Stimulated activated CD4-positive, alpha-beta T cell treated with anti-CD3 and anti-CD28 coated beads, Interleukin-1b, Interleukin-23, amount 100 ng/mL, for 4 hours (primary cell): Measurements from ENCODE around the gene LCN15.
"Not testable (repeated sequence)": the region's sequence is repeated elsewhere in the genome, so short reads cannot be mapped to it uniquely, and the experiment has no call there.

Source experiments
- DNase-seq, 2 donors: peaks; one replicate each; pipeline ENCODE4 v3.0.0-alpha.2; 2020; ENCODE audit warnings: low read depth in 2 of 2

The LCN15 gene, protein sequence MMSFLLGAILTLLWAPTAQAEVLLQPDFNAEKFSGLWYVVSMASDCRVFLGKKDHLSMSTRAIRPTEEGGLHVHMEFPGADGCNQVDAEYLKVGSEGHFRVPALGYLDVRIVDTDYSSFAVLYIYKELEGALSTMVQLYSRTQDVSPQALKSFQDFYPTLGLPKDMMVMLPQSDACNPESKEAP

GRCh38 chr9:136764301-136764891 lies at the start of gene LCN15:
Gene LCN15, minus strand, starts transcription at chr9:136764518. Its CDS starts 30 bp downstream, at chr9:136764488.
- no peak for DNase-seq

GRCh38 chr9:136808806-136809158 lies 44.5 kb upstream of the LCN15 start:
- no peak for DNase-seq

- peak; percentile 39 to 46 for DNase-seq
These were observed 43.9 kb upstream of the LCN15 start for GRCh38 chr9:136808075-136808805.

- peak; percentile 72 to 75 for DNase-seq
These were observed 43.2 kb upstream of the LCN15 start, which contains the start of gene RABL6 for GRCh38 chr9:136807281-136808074. Gene RABL6, plus strand, starts transcription at chr9:136807948. Its CDS starts 249 bp downstream, at chr9:136808197.

DNA sequence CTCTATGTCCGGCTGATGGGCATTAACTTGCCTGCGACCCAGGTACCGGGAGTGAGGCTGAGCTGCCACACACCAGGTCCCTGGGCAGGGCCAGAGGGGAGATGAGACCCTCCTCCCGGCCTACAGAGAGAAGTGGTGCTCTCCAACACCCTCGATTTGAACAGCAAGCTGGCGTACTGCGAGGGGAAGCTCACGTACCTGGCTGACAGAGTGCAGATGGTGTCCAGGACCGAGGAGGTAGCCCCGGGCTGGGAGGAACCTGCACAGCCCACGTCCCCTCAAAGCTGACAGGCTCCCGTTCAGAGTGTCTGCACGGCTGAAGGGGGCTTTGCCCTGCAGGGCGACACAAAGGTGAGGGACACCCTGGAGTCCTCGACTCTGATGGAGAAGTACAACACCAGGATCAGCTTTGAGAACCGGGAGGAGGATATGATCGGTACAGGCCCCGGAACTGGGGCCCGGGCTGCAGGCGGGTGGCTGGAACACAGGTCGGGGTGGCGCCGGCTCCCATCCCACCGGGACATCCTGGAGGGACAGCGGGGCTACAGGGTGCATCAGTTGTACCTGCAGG lies 42.4 kb upstream of the LCN15 start:
- no peak for DNase-seq

DNA sequence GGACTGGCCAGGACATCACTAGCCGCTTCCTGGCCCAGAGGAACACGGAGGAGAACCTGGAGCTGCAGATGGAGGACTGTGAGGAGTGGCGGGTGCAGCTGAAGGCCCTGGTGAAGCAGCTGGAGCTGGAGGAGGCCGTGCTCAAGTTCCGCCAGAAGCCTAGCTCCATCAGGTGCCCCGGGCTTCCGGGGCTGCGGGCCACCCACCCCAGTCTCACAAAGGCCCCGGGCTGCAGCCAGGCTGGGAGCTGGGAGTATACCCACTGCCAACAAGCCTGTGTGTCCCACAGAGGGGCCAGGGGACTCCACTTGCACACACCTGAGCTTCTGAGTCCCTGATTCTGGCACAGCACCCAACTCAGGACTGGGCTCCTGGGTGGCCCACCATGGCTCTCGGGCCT lies 41.7 kb upstream of the LCN15 start:
- DNase-seq, result no peak

GRCh38 chr9:136805207-136805740 lies 41.0 kb upstream of the LCN15 start:
- no peak for DNase-seq

- no peak for DNase-seq
These were observed 40.3 kb upstream of the LCN15 start for GRCh38 chr9:136804509-136805206.

- no peak for DNase-seq
These were observed 39.5 kb upstream of the LCN15 start for GRCh38 chr9:136803551-136804508.

GRCh38 chr9:136803009-136803550 lies 38.8 kb upstream of the LCN15 start:
- not testable (repeated sequence) for DNase-seq

- no peak for DNase-seq
These were observed 38.0 kb upstream of the LCN15 start for GRCh38 chr9:136802321-136802720.

GRCh38 chr9:136799854-136800657 lies 35.7 kb upstream of the LCN15 start:
- DNase-seq, result peak; percentile 92

DNA sequence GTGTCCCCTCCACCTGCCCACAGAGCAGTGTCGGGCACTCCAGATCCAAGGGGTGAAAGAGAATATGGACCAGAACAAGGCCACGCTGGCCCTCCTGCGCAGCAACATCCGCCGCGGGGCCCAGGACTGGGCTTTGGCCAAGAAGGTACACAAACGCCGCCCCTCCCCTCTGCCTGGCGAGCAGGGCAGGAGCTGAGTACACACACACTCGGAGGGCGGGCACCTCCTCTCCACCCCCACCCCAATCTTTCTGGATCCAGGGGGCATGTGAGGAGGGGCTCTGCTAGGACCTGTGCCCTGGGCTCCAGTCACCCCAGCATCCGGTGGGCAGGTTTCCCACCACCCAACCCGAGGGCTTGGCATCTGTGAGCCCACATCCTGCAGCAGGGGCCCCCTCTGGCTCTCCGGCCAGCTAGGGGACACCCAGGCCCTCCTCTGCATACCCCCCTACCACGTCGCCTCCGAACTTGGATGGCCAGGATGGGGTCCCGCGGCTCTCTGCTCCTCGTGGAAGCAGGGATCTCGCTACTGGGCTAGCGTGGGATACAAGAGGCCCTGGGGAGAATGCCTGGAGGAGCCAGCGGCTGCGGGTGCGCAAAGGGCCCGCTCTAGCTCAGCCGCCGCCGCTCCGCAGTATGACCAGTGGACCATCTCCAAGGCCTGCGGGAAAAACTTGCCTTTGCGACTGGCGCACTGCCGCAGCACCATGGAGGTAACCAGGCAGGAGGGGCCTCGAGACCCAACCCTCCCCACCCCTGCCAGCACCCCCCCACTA lies 34.9 kb upstream of the LCN15 start:
- no peak for DNase-seq

- no peak for DNase-seq
These were observed 34.4 kb upstream of the LCN15 start for GRCh38 chr9:136798708-136799078.

DNA sequence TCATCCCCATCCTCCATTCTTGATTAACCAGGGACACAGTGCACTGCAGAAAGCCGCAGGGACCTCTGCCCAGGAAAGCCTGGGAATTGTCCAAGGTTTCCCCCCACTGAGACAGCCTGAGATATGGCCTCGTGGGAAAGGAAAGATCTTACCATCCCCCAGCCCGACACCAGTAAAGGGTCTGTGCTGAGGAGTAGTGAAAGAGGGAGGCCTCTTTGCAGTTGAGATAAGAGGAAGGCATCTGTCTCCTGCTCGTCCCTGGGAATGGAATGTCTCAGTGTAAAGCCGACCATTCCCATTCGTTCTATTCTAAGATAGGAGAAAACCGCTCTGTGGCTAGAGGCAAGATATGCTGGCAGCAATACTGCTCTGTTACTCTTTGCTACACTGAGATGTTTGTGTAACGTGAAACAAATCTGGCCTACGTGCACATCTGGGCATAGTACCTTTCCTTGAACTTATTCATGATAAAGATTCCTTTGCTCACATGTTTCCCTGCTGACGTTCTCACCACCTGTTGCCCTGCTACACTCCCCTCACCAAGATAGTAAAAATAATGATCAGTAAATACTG lies 32.5 kb upstream of the LCN15 start:
- not testable (repeated sequence) for DNase-seq

DNA sequence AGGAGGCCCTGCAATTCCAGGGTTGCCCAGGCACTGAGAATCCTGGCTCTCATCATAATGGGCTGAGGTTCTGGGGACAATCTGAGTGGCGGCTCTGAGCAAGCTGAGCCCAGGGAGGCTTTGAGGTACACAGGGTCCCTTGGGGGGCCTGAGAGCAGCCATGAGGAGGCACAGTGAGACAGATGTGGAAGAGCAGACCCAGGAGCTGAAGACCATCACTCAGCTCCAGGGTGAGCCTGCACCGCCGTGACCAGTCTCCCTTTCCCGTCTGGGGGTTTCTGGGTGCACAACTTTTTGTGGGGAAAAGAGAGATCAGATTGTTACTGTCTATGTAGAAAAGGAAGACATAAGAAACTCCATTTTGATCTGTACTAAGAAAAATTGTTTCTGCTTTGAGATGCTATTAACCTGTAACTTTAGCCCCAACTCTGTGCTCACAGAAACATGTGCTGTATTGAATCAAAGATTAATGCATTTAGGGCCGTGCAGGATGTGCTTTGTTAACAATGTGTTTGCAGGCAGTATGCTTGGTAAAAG lies 32.0 kb upstream of the LCN15 start, which contains the start of gene CCDC183:
CCDC183 (plus strand) TSS at position 101 of the 537 bp plus-strand sequence; CDS start at position 161, 60 bp downstream.
- no peak for DNase-seq

GRCh38 chr9:136795000-136795348 lies 30.7 kb upstream of the LCN15 start:
- no peak for DNase-seq
